ENCODE measurements around the gene NPAS2.

- no peak for TF ChIP-seq RAD21 (IDR thresholded peaks at IDR 0.05 in 1 of 2, conservative IDR thresholded peaks at IDR 0.05 in 1 of 2; ENCODE audit: low read depth in 2 of 2, low read length in 2 of 2)
- no peak for TF ChIP-seq BACH1 (IDR thresholded peaks at IDR 0.05; ENCODE audit: low read length)
- no peak for TF ChIP-seq CTCF (IDR thresholded peaks at IDR 0.05; ENCODE audit: control extremely low read depth in 1 of 3, insufficient read depth in 1 of 3, low read depth in 1 of 3, low read length in 3 of 3)
- TF ChIP-seq RFX5 (IDR thresholded peaks at IDR 0.05; ENCODE audit: borderline replicate concordance, low read depth, low read length): no peak
- no peak for TF ChIP-seq EZH2 (IDR thresholded peaks at IDR 0.05; ENCODE audit: low read depth, low read length, severe bottlenecking)
- TF ChIP-seq USF2 (IDR thresholded peaks at IDR 0.05; ENCODE audit: low read length): no peak
- TF ChIP-seq ATF3 (IDR thresholded peaks at IDR 0.05; ENCODE audit: insufficient read depth, low read depth, low read length): no peak
- TF ChIP-seq CHD2 (IDR thresholded peaks at IDR 0.05; ENCODE audit: low read length): no peak
- TF ChIP-seq TAF1 (IDR thresholded peaks at IDR 0.05; ENCODE audit: low read depth, low read length): no peak
- TF ChIP-seq SIN3A (conservative IDR thresholded peaks at IDR 0.05 in 1 of 2, IDR thresholded peaks at IDR 0.05 in 1 of 2; ENCODE audit: low read depth in 1 of 2, low read length in 2 of 2): no peak
- TF ChIP-seq EGR1 (IDR thresholded peaks at IDR 0.05; ENCODE audit: borderline replicate concordance, low read depth, low read length): no peak
Observed at GRCh38 chr2:100783987-100784386, 36.0 kb upstream of the NPAS2 start.

Measured in H1 (cell line).